GM12873 (cell line): ENCODE measurements around the gene ZNF316.

ENCODE experiments used
- TF ChIP-seq, protein P1 (sequence below): IDR thresholded peaks from 2 replicates; pipeline ENCODE4 v1.5.1; 2012; ENCODE audit warnings: low read depth, mild to moderate bottlenecking, moderate library complexity, low read length, control low read depth; ENCODE audit not compliant: insufficient read depth; ENCODE audit errors: missing control alignments

The ZNF316 gene

DNA sequence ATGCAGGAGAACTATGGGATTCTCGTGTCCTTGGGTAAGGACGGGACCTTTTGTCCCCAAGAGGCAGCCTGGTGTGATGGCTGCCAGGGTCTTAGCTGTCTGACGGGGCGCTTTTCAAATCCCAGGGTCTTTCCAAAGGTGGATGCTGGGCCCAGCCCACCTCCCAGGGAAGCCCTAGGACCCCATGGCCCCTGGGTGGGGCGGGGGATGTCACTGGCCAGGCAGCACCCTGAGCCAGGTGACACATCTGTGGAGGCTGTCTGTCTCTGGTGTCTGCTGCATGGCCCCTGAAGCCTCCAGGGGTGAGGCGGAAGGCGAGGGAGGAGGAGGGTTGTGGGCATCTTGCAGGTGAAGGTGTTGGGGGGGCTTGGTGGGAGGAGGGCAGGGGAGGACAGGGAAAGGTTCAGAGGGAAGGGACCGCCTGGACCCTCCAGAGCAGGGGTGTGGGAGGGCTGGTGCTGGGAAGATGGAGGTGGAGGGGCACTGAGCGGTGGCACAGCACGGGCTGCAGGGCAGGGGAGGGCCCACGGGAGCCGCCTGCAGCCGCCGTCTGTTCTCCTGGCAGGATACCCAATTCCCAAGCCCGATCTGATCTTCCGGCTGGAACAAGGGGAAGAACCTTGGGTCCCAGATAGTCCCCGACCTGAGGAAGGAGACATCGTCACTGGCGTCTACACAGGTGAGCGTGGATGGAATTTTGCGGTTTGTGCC is 7.0 kb downstream of the ZNF316 start:
- TF ChIP-seq, protein P1, sequence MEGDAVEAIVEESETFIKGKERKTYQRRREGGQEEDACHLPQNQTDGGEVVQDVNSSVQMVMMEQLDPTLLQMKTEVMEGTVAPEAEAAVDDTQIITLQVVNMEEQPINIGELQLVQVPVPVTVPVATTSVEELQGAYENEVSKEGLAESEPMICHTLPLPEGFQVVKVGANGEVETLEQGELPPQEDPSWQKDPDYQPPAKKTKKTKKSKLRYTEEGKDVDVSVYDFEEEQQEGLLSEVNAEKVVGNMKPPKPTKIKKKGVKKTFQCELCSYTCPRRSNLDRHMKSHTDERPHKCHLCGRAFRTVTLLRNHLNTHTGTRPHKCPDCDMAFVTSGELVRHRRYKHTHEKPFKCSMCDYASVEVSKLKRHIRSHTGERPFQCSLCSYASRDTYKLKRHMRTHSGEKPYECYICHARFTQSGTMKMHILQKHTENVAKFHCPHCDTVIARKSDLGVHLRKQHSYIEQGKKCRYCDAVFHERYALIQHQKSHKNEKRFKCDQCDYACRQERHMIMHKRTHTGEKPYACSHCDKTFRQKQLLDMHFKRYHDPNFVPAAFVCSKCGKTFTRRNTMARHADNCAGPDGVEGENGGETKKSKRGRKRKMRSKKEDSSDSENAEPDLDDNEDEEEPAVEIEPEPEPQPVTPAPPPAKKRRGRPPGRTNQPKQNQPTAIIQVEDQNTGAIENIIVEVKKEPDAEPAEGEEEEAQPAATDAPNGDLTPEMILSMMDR = no peak

DNA sequence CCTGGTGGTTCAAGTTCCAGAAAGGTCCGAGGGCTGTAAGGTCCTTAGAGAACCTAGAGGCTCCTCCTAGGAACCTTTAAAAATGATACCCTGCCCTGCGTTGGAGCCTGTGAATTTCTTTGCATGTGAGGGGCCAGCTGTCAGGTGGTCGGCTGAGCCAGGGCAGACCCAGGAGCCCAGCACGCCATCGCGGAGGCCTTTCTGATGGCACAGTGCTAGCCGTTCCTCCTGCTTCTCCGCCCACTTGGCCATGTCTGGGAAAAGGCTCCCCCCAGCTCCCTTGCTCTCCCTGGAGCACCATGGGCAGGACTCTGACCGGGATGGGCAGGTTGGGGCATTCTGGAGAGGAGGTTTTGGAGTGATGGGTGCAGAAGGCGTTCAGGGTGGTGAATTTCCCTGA is 7.6 kb downstream of the ZNF316 start:
- TF ChIP-seq, protein P1 = no peak

GRCh38 chr7:6646465-6646864 is 9.3 kb downstream of the ZNF316 start:
- TF ChIP-seq, protein P1 = no peak

- TF ChIP-seq, protein P1 = no peak
Observed at GRCh38 chr7:6647080-6647479, 10.0 kb downstream of the ZNF316 start.

- TF ChIP-seq, protein P1 = no peak
Observed at GRCh38 chr7:6647541-6647940, 10.4 kb downstream of the ZNF316 start.

DNA sequence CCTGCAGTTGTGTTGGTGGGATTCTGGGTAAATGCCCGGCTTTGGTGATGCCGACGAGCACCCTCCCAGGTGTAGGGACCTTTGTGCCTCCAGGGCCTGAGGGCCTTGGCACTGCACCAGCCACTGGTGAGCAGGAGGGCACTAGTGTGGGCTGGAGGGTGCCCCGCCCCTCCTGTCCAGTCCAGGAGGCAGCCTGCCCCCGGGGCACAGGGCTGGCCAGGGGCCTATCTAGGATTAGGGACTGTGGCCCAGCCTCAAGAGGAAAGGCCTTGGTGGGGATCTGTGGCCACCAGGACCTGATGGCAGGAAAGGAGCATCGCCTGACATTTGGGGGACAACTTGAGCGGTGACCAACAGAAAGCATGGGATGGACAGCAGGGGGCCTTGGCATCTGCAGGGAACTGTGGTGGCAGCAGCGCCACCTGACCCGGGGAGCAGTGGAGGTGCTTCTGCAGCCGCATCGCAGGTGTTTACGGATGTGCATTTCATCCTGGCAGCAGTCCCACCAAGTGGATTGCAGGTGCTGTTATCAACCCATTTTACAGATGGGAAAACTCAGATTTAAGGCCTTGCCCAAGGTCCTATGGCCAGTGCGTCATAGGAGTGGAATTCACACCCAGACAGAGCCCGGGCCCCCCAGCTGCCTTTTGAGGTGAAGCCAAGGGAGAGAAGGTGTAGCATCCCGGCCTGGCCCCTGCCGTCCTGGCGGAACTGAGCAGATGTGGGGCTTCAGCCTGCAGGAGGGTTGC is 11.1 kb downstream of the ZNF316 start:
- TF ChIP-seq, protein P1 = no peak

DNA sequence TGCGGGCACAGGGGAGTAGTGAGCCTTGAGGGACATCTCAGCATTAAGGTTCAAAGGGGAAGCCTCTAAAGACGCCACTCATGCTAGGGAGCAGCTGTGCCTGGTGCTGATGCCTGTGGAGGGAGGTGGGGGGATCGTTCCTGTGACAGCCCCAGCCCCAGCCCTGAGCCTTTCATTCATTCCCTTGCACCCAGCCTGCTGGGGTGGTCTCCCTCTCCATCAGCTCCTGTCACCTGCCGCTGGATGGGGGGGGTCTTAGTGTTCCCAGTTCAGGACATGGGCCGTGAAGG is 11.6 kb downstream of the ZNF316 start:
- TF ChIP-seq, protein P1 = no peak
